Liver (tissue), 9 donors: ENCODE data around the gene FYTTD1. TPM values are rescaled to one million over a fixed set of nuclear protein-coding genes. Genes with fewer than 3 reads are reported as not detected.

Experiments used
- DNase-seq: peaks from one replicate; pipeline ENCODE4 v3.0.0-alpha.2; 2017; ENCODE audit warnings: low spot score
- H3K27ac ChIP-seq, 2 donors: one replicate each; pipeline ENCODE4 v1.7.0; 2013; ENCODE audit warnings: inconsistent platforms in 2 of 2, low read length in 2 of 2, control low read depth in 1 of 2, low read depth in 1 of 2, mild to moderate bottlenecking in 1 of 2
- H3K27me3 ChIP-seq, 4 donors: one replicate each; pipeline versions ENCODE4 v1.6.1 to v1.7.0; 2013; ENCODE audit warnings: low read length in 3 of 4, inconsistent platforms in 1 of 4, mild to moderate bottlenecking in 1 of 4, moderate library complexity in 1 of 4; ENCODE audit not compliant: control insufficient read depth in 4 of 4, insufficient read depth in 4 of 4
- H3K36me3 ChIP-seq, 4 donors: one replicate each; pipeline versions ENCODE4 v1.6.1 to v1.7.0; 2013; ENCODE audit warnings: low read length in 3 of 4, mild to moderate bottlenecking in 3 of 4, low read depth in 1 of 4, moderate library complexity in 1 of 4; ENCODE audit not compliant: control insufficient read depth in 4 of 4, insufficient read depth in 3 of 4
- H3K4me1 ChIP-seq, 4 donors: one replicate each; pipeline versions ENCODE4 v1.6.1 to v1.7.0; 2013; ENCODE audit warnings: low read length in 3 of 4, mild to moderate bottlenecking in 3 of 4, moderate library complexity in 1 of 4; ENCODE audit not compliant: control insufficient read depth in 4 of 4, insufficient read depth in 4 of 4
- H3K4me3 ChIP-seq, 3 donors: one replicate each; pipeline versions ENCODE4 v1.6.1 to v1.7.0; 2013; ENCODE audit warnings: low read length in 3 of 3, control low read depth in 1 of 3, low read depth in 1 of 3, mild to moderate bottlenecking in 1 of 3
- H3K9ac ChIP-seq, 2 donors: one replicate each; pipeline ENCODE4 v1.7.0; 2013; ENCODE audit warnings: low read length in 2 of 2, mild to moderate bottlenecking in 2 of 2, moderate library complexity in 2 of 2, control low read depth in 1 of 2, low read depth in 1 of 2
- H3K9me3 ChIP-seq, 4 donors: one replicate each; pipeline versions ENCODE4 v1.6.1 to v1.7.0; 2013; ENCODE audit warnings: low read length in 3 of 4; ENCODE audit not compliant: control insufficient read depth in 4 of 4
- EGR1 ChIP-seq, 2 donors: IDR thresholded peaks; 2 replicates each; pipeline ENCODE4 v1.6.1; 2016 to 2018; ENCODE audit warnings: antibody characterized with exemption in 2 of 2, low read depth in 2 of 2
- FOXA1 ChIP-seq: IDR thresholded peaks from 2 replicates; pipeline ENCODE4 v1.6.1; 2016; ENCODE audit warnings: antibody characterized with exemption
- FOXA2 ChIP-seq: IDR thresholded peaks from 2 replicates; pipeline ENCODE4 v1.6.1; 2016; ENCODE audit warnings: antibody characterized with exemption
- GABPA ChIP-seq, 2 donors: IDR thresholded peaks in 1 of 2; conservative IDR thresholded peaks in 1 of 2; 2 replicates each; pipeline ENCODE4 v1.6.1; 2016; ENCODE audit warnings: antibody characterized with exemption in 2 of 2, mild to moderate bottlenecking in 1 of 2, moderate library complexity in 1 of 2
- HNF4A ChIP-seq, 2 donors: conservative IDR thresholded peaks; 2 replicates each; pipeline ENCODE4 v1.6.1; 2016; ENCODE audit warnings: antibody characterized with exemption in 2 of 2, mild to moderate bottlenecking in 2 of 2
- HNF4G ChIP-seq: IDR thresholded peaks from 2 replicates; pipeline ENCODE4 v1.6.1; 2016; ENCODE audit warnings: antibody characterized with exemption
- JUND ChIP-seq, 2 donors: IDR thresholded peaks; 2 replicates each; pipeline ENCODE4 v1.6.1; 2016; ENCODE audit warnings: antibody characterized with exemption in 2 of 2
- NR2F2 ChIP-seq: IDR thresholded peaks from 2 replicates; pipeline ENCODE4 v1.6.1; 2016; ENCODE audit warnings: antibody characterized with exemption
- RAD21 ChIP-seq, 2 donors: IDR thresholded peaks; 2 replicates each; pipeline ENCODE4 v1.6.1; 2016; ENCODE audit warnings: antibody characterized with exemption in 2 of 2, mild to moderate bottlenecking in 2 of 2
- RXRA ChIP-seq, 2 donors: IDR thresholded peaks; 2 replicates each; pipeline ENCODE4 v1.6.1; 2017 to 2018; ENCODE audit warnings: antibody characterized with exemption in 2 of 2, mild to moderate bottlenecking in 1 of 2
- SP1 ChIP-seq: IDR thresholded peaks from 2 replicates; pipeline ENCODE4 v1.6.1; 2018; ENCODE audit warnings: antibody characterized with exemption, mild to moderate bottlenecking
- TAF1 ChIP-seq: conservative IDR thresholded peaks from 2 replicates; pipeline ENCODE4 v1.6.1; 2016; ENCODE audit warnings: antibody characterized with exemption, mild to moderate bottlenecking
- YY1 ChIP-seq: IDR thresholded peaks from 2 replicates; pipeline ENCODE4 v1.6.1; 2016; ENCODE audit warnings: antibody characterized with exemption, mild to moderate bottlenecking
- WGBS: extraction: QIAGEN DNeasy Blood & Tissue Kit; methylation state at CpG from one replicate; pipeline ENCODE4 v1.1.7; 2013; 5-methylcytosine and 5-hydroxymethylcytosine counted together
- polyA plus RNA-seq, 2 donors: library from polyadenylated mRNA; stranded (reverse) in 1 of 2; unstranded in 1 of 2; fragments of 200-250 nt in 1 of 2; fragments of >200 nt in 1 of 2; fragmentation: Nextera tagmentation in 1 of 2; extraction: Ambion mirVana in 1 of 2; gene quantifications; one replicate each; pipeline versions ENCODE4 v1.2.1 to v1.2.3, GENCODE V29; 2013 to 2015
- total RNA-seq, 2 donors: library from RNA; depleted of rRNA; stranded (reverse); fragments of >200 nt; gene quantifications; one replicate each; pipeline ENCODE4 v1.2.3, GENCODE V29; 2014
- TF ChIP-seq, protein P1 (sequence below): IDR thresholded peaks from 2 replicates; pipeline ENCODE4 v1.6.1; 2016; ENCODE audit warnings: antibody characterized with exemption
- TF ChIP-seq, protein P2 (sequence below): IDR thresholded peaks from 2 replicates; pipeline ENCODE4 v1.6.1; 2016; ENCODE audit warnings: antibody characterized with exemption
- TF ChIP-seq, protein P3 (sequence below): IDR thresholded peaks from 2 replicates; pipeline ENCODE4 v1.6.1; 2016; ENCODE audit warnings: antibody characterized with exemption, mild to moderate bottlenecking
- TF ChIP-seq, protein P4 (sequence below): IDR thresholded peaks from 2 replicates; pipeline ENCODE4 v1.6.1; 2016; ENCODE audit warnings: antibody characterized with exemption
- TF ChIP-seq, protein P5 (sequence below): fragments of 150-350 bp; IDR thresholded peaks from 2 replicates; pipeline ENCODE4 v1.5.1; 2017; ENCODE audit warnings: improper control_type of control experiment, low read depth, low read length; ENCODE audit not compliant: missing input control
- donor health status: healthy.
- donor health status: healthy.
- donor health status: healthy.
- donor health status: healthy.
- donor health status: healthy.

Gene FYTTD1
- total and polyA plus RNA-seq, 4 donors = 11.5 to 22.7 (median 16.0) TPM

DNA sequence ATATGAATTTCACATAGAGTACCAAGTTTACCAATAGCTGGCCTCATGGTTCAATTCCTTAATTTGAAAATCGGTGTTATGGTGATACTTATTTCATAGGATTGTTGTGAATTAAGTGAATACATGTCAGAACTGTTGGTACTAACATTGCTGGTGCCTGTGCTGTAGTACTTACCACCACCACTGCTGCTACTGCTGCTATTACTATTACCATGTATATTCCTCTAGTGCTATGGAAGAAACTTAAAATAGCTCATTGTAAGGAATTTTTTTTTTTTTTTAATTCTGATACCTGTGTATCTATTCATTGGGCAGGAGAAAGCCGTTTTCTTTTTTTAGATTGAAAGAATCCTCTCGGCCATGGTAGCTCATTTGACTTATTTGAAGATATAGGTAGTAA, 3.6 kb downstream of the FYTTD1 start:
- Histone ChIP-seq H3K36me3 (peaks cover 0 to 5% (median 2%) of the 10 kb centered on the region in 4 donors), H3K4me3 (no peak overlapping the region), H3K9me3 (no peaks in the 10 kb centered on the region), H3K9ac (no peak overlapping the region), H3K4me1 (peaks cover 0 to 24% (median 11%) of the 10 kb centered on the region in 4 donors), H3K27ac (no peak overlapping the region), H3K27me3 (no peaks in the 10 kb centered on the region)
- 96% methylated on average over 3 of the region's 3 CpGs for WGBS
- TF ChIP-seq NR2F2 (no peak), GABPA (IDR thresholded peaks at IDR 0.05 in 1 of 2, conservative IDR thresholded peaks at IDR 0.05 in 1 of 2) (no peak), JUND (IDR thresholded peaks at IDR 0.05) (no peak), YY1 (no peak), RXRA (IDR thresholded peaks at IDR 0.05) (no peak), FOXA2 (no peak), TAF1 (no peak), RAD21 (IDR thresholded peaks at IDR 0.05) (no peak), EGR1 (IDR thresholded peaks at IDR 0.05; ENCODE audit: low read depth in 2 of 2) (no peak), FOXA1 (no peak), HNF4G (no peak), HNF4A (conservative IDR thresholded peaks at IDR 0.05) (no peak), SP1 (no peak)
- TF ChIP-seq, protein P1, sequence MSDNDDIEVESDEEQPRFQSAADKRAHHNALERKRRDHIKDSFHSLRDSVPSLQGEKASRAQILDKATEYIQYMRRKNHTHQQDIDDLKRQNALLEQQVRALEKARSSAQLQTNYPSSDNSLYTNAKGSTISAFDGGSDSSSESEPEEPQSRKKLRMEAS = no peak
- TF ChIP-seq, protein P2, sequence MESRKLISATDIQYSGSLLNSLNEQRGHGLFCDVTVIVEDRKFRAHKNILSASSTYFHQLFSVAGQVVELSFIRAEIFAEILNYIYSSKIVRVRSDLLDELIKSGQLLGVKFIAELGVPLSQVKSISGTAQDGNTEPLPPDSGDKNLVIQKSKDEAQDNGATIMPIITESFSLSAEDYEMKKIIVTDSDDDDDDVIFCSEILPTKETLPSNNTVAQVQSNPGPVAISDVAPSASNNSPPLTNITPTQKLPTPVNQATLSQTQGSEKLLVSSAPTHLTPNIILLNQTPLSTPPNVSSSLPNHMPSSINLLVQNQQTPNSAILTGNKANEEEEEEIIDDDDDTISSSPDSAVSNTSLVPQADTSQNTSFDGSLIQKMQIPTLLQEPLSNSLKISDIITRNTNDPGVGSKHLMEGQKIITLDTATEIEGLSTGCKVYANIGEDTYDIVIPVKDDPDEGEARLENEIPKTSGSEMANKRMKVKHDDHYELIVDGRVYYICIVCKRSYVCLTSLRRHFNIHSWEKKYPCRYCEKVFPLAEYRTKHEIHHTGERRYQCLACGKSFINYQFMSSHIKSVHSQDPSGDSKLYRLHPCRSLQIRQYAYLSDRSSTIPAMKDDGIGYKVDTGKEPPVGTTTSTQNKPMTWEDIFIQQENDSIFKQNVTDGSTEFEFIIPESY = no peak
- TF ChIP-seq, protein P3, sequence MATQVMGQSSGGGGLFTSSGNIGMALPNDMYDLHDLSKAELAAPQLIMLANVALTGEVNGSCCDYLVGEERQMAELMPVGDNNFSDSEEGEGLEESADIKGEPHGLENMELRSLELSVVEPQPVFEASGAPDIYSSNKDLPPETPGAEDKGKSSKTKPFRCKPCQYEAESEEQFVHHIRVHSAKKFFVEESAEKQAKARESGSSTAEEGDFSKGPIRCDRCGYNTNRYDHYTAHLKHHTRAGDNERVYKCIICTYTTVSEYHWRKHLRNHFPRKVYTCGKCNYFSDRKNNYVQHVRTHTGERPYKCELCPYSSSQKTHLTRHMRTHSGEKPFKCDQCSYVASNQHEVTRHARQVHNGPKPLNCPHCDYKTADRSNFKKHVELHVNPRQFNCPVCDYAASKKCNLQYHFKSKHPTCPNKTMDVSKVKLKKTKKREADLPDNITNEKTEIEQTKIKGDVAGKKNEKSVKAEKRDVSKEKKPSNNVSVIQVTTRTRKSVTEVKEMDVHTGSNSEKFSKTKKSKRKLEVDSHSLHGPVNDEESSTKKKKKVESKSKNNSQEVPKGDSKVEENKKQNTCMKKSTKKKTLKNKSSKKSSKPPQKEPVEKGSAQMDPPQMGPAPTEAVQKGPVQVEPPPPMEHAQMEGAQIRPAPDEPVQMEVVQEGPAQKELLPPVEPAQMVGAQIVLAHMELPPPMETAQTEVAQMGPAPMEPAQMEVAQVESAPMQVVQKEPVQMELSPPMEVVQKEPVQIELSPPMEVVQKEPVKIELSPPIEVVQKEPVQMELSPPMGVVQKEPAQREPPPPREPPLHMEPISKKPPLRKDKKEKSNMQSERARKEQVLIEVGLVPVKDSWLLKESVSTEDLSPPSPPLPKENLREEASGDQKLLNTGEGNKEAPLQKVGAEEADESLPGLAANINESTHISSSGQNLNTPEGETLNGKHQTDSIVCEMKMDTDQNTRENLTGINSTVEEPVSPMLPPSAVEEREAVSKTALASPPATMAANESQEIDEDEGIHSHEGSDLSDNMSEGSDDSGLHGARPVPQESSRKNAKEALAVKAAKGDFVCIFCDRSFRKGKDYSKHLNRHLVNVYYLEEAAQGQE = no peak
- TF ChIP-seq, protein P4, sequence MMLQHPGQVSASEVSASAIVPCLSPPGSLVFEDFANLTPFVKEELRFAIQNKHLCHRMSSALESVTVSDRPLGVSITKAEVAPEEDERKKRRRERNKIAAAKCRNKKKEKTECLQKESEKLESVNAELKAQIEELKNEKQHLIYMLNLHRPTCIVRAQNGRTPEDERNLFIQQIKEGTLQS = no peak
- TF ChIP-seq, protein P5, sequence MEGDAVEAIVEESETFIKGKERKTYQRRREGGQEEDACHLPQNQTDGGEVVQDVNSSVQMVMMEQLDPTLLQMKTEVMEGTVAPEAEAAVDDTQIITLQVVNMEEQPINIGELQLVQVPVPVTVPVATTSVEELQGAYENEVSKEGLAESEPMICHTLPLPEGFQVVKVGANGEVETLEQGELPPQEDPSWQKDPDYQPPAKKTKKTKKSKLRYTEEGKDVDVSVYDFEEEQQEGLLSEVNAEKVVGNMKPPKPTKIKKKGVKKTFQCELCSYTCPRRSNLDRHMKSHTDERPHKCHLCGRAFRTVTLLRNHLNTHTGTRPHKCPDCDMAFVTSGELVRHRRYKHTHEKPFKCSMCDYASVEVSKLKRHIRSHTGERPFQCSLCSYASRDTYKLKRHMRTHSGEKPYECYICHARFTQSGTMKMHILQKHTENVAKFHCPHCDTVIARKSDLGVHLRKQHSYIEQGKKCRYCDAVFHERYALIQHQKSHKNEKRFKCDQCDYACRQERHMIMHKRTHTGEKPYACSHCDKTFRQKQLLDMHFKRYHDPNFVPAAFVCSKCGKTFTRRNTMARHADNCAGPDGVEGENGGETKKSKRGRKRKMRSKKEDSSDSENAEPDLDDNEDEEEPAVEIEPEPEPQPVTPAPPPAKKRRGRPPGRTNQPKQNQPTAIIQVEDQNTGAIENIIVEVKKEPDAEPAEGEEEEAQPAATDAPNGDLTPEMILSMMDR = no peak
- no peak for DNase-seq
